BE2C (cell line): ENCODE results near the gene AADACL4.

Experiments used
- DNase-seq: peaks from one replicate; pipeline ENCODE4 v3.0.0-alpha.2; 2020
- H3K27me3 ChIP-seq: fragments of 250-450 bp; sonication (Bioruptor Pico); 2 replicates; pipeline ENCODE4 v1.5.1; 2020; ENCODE audit warnings: mild to moderate bottlenecking
- H3K36me3 ChIP-seq: fragments of 250-450 bp; sonication (Bioruptor Pico); 2 replicates; pipeline ENCODE4 v1.5.1; 2020; ENCODE audit warnings: mild to moderate bottlenecking
- H3K4me1 ChIP-seq: fragments of 250-450 bp; sonication (Bioruptor Pico); 2 replicates; pipeline ENCODE4 v1.5.1; 2020
- H3K4me3 ChIP-seq: 2 replicates; pipeline ENCODE4 v1.5.1; 2011; ENCODE audit warnings: low read depth, low read length
- H3K9me3 ChIP-seq: fragments of 250-450 bp; sonication (Bioruptor Pico); 2 replicates; pipeline ENCODE4 v1.5.1; 2020
- TF ChIP-seq, protein P1 (sequence below): IDR thresholded peaks from 2 replicates; pipeline ENCODE4 v1.5.1; 2012; ENCODE audit warnings: mild to moderate bottlenecking, low read depth, low read length

The AADACL4 gene

DNA sequence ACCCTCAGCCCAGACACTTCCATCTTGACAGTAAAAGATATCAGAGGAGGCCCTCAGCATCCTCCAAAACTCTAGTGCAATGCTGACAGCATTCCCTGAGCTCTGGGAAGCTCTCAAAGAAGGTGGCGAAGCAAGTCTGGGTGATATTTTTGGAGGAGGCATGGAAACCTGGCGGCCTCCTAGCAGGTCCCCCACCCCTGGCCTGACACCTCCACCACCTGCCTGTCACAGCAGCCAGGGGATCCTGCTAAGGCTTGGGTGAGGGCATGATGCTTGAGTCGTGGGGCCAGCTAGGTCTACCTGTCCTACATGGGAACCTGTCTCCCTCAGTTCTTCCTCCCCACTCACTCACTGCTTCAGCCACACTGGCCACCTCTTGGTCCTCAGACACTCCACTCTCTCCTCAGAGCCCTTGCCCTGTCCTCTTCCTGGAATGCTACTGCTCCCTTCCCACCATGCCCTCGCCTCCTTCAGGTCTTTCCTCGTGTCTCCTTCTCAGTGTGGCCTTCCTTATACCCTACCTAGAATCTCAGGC lies 34.3 kb upstream of the AADACL4 start:
- H3K27me3 ChIP-seq = no peaks in the 10 kb centered on the region
- H3K4me3 ChIP-seq = no peak overlapping the region
- no peaks in the 10 kb centered on the region; the same call in 1 of the 2 replicates for H3K4me1 ChIP-seq
- no peaks in the 10 kb centered on the region for H3K9me3 ChIP-seq
- DNase-seq = no peak
- TF ChIP-seq, protein P1, sequence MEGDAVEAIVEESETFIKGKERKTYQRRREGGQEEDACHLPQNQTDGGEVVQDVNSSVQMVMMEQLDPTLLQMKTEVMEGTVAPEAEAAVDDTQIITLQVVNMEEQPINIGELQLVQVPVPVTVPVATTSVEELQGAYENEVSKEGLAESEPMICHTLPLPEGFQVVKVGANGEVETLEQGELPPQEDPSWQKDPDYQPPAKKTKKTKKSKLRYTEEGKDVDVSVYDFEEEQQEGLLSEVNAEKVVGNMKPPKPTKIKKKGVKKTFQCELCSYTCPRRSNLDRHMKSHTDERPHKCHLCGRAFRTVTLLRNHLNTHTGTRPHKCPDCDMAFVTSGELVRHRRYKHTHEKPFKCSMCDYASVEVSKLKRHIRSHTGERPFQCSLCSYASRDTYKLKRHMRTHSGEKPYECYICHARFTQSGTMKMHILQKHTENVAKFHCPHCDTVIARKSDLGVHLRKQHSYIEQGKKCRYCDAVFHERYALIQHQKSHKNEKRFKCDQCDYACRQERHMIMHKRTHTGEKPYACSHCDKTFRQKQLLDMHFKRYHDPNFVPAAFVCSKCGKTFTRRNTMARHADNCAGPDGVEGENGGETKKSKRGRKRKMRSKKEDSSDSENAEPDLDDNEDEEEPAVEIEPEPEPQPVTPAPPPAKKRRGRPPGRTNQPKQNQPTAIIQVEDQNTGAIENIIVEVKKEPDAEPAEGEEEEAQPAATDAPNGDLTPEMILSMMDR = no peak
- no peaks in the 10 kb centered on the region for H3K36me3 ChIP-seq

GRCh38 chr1:12610305-12610935 lies 33.5 kb upstream of the AADACL4 start:
- Histone ChIP-seq H3K4me1 (no peaks in the 10 kb centered on the region), H3K4me3 (no peak overlapping the region), H3K36me3 (no peaks in the 10 kb centered on the region), H3K9me3 (no peaks in the 10 kb centered on the region), H3K27me3 (no peaks in the 10 kb centered on the region)
- TF ChIP-seq, protein P1 = no peak
- no peak for DNase-seq

GRCh38 chr1:12610941-12611340 lies 32.9 kb upstream of the AADACL4 start:
- DNase-seq = no peak
- no peaks in the 10 kb centered on the region for H3K36me3 ChIP-seq
- H3K9me3 ChIP-seq = no peaks in the 10 kb centered on the region
- H3K4me1 ChIP-seq = no peaks in the 10 kb centered on the region
- no peak overlapping the region for H3K4me3 ChIP-seq
- TF ChIP-seq, protein P1 = no peak
- no peaks in the 10 kb centered on the region for H3K27me3 ChIP-seq

- Histone ChIP-seq H3K27me3 (no peaks in the 10 kb centered on the region), H3K36me3 (no peaks in the 10 kb centered on the region), H3K9me3 (no peaks in the 10 kb centered on the region), H3K4me3 (no peak overlapping the region), H3K4me1 (no peaks in the 10 kb centered on the region)
- DNase-seq = no peak
- TF ChIP-seq, protein P1 = no peak
Observed at GRCh38 chr1:12613180-12613579, 30.7 kb upstream of the AADACL4 start.

DNA sequence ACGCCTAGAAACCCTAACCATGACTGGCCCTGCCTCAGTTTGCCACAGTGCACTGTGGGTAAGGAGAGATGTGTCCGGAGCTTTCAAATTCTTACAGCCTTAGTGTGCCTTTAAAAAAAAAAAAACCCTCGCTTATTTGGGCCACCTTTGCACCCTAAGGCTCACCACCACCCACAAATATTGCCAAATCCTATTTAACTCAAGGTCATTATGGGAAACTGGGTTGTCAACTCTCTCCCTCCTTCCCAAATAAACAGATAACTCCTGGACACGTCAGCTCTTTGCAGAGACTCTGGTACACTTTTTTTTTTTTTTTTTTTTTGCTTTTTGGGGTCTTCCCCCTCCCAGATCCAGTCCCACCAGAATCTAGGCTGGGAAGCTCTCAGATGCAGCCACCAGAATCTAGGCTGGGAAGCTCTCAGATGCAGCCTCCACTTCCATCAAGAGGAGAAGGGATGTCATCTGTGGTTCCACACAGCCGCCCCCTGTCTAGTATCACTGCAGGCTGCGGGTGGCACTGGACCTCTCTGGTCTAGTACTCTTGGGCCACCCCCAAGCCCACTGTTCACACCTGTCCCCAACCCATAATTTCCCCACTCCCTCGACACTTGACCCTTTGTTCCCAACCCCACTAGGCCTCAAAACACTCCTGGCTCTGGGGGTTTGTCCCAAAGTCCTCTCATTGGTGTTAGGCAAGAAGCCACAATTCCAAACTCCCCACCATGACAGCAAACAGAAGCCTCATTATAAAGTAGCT lies 29.3 kb upstream of the AADACL4 start:
- Histone ChIP-seq H3K36me3 (no peaks in the 10 kb centered on the region), H3K27me3 (no peaks in the 10 kb centered on the region), H3K9me3 (no peaks in the 10 kb centered on the region), H3K4me1 (no peaks in the 10 kb centered on the region), H3K4me3 (no peak overlapping the region)
- DNase-seq = no peak
- TF ChIP-seq, protein P1 = no peak
